ENCODE measurements around the gene ING5. TPM values are rescaled to one million over a fixed set of nuclear protein-coding genes. Genes with fewer than 3 reads are reported as not detected.

Gene ING5
- total RNA-seq, 2 experiments from 2014 or later: 37.7 to 41.3 TPM

DNA sequence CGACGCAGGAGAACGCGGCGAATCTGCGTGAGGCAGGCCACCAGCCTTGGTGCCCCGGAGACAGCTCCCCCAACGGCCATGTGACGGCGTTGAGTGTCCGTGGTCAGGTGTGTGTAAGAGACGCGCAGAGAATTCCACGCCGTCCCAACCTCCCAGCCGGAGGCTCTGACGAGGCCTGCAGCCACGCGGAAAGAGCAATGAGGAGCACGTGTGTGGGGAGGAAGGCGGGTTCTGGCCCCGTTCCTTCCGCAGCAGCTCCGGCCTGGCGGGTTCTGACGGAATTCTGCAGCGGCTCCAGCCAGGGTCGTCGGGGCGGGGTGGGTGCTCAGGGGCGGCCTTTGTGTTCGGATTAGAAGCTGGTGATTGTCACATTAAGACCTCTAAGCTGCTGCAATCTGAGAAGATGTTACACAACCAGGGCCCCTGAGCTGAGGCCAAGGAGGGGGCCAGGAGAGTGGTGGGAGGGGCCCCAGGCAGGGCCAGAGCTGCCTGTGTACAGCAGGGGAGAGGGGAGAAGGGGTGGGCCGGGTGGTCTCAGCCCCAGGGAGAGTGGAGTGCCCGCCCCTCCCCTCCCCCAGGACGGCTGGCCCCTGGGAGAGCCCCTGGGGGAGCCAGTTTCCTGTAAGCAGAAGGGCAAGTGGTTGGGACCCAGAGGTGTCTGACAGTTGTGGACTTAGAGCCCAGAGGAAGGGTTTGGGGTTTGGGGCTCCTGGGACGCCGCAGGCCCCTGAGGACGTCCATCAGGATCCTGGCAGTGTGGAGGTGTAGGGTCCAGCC lies 69.6 kb downstream of the ING5 start:
- Mint-ChIP-seq H3K36me3 (ENCODE audit: low read depth) (no peaks in the 10 kb centered on the region), H3K27me3 (no peaks in the 10 kb centered on the region), H3K4me1 (ENCODE audit: low read depth) (peaks cover 12% of the 10 kb centered on the region), H3K9me3 (no peaks in the 10 kb centered on the region), H3K27ac (peak overlapping the region; percentile 65), H3K4me3 (peak overlapping the region; percentile 37)
- TF ChIP-seq, protein P1, sequence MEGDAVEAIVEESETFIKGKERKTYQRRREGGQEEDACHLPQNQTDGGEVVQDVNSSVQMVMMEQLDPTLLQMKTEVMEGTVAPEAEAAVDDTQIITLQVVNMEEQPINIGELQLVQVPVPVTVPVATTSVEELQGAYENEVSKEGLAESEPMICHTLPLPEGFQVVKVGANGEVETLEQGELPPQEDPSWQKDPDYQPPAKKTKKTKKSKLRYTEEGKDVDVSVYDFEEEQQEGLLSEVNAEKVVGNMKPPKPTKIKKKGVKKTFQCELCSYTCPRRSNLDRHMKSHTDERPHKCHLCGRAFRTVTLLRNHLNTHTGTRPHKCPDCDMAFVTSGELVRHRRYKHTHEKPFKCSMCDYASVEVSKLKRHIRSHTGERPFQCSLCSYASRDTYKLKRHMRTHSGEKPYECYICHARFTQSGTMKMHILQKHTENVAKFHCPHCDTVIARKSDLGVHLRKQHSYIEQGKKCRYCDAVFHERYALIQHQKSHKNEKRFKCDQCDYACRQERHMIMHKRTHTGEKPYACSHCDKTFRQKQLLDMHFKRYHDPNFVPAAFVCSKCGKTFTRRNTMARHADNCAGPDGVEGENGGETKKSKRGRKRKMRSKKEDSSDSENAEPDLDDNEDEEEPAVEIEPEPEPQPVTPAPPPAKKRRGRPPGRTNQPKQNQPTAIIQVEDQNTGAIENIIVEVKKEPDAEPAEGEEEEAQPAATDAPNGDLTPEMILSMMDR (IDR thresholded peaks at IDR 0.05): no peak
- DNase-seq: no peak
- ChIA-PET CTCF (interaction anchor here (0.9 kb wide), 1 partner anchor 88 kb away, joined by 3 read pairs; no protein-coding TSS in a partner anchor), POLR2A (interaction anchor here (1.9 kb wide), 1 partner anchor 9 kb away, joined by 7 read pairs; no protein-coding TSS in a partner anchor)
- intact Hi-C loops (cut with micrococcal nuclease): no loop called here
- ATAC-seq: peak; percentile 57

DNA sequence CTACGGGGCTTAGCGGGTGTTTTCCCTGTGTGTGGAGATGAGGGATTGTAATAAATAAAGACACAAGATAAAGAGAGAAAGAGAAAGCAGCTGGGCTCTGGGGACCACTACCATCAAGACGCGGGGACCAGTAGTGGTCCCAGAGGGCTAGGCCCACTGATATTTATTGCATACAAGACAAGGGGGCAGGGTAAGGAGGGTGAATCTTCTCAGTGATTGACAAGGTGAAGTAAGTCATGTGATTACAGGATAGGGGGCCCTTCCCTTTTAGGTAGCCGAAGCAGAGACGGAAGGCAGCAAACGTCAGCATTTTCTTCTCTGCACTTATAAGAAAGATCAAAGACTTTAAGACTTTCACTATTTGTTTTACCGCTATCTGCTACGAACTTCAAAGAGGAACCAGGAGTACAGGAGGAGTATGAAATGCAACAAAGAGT lies 70.2 kb downstream of the ING5 start:
- ATAC-seq: peak; percentile 60
- Mint-ChIP-seq H3K4me3 (peak overlapping the region; percentile 37), H3K4me1 (ENCODE audit: low read depth) (peaks cover 12% of the 10 kb centered on the region), H3K27ac (peak overlapping the region; percentile 65), H3K36me3 (ENCODE audit: low read depth) (no peaks in the 10 kb centered on the region), H3K27me3 (no peaks in the 10 kb centered on the region), H3K9me3 (no peaks in the 10 kb centered on the region)
- DNase-seq: peak; percentile 73
- CTCF ChIA-PET: interaction anchor here (0.6 to 1.0 kb wide), 3 partner anchors 9 to 95 kb away, joined by 3 read pairs; no protein-coding TSS in a partner anchor
- TF ChIP-seq, protein P1 (IDR thresholded peaks at IDR 0.05): no peak
- POLR2A ChIA-PET: interaction anchor here (1.9 kb wide), 1 partner anchor 9 kb away, joined by 7 read pairs; no protein-coding TSS in a partner anchor
- intact Hi-C loops (cut with micrococcal nuclease): no loop called here

DNA sequence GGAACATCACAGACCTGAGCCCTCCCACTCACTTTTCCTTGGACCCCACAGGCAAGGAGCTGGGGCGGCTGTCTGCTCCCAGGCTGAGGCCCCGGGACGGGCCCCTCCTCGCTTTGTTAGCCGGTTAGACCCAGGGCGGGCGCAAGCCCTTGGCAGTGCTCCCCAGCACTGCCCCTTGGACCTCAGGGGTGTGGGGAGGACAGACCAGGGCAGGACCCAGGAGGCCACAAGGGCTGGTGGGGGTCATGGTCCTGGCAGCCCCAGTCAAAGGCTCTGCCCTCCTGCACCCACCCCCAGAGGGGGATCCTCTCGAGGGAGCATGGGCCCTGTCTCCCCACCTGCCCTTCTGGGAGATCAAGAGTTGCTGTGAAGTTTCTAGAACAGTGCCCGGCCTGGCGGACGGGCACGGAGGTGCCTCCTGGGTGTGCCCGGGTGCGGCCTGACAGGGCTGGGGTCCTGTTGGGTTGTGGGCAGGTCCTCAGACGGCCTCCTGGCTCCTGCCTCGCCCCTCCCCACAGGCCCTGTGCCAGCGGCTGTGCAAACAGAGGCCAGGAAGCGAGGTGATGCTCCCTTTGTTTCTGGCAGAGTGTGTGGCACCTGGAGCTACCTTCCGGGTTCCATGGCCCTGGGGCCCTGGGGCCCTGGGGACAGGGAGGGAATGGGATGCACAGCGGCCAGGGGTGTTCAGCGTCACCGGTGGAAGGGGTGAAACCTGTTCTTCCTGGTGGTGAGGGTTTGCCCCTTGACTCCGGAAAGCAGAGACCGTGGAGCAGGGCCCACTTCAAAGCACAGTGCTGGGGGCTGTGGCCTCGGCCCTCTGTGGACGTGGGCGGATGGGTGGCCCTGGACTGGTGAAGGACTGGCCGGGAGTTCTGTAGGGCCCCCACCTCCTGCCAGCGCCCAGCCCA lies 71.9 kb downstream of the ING5 start:
- TF ChIP-seq, protein P1 (IDR thresholded peaks at IDR 0.05): no peak
- H3K27ac Mint-ChIP-seq: no peak overlapping the region
- H3K36me3 Mint-ChIP-seq (ENCODE audit: low read depth): no peaks in the 10 kb centered on the region
- POLR2A ChIA-PET: interaction anchor here (1.4 kb wide), 1 partner anchor 14 kb away, joined by 3 read pairs; no protein-coding TSS in a partner anchor
- no peaks in the 10 kb centered on the region for H3K9me3 Mint-ChIP-seq
- no peak overlapping the region for H3K4me3 Mint-ChIP-seq
- peaks cover 12% of the 10 kb centered on the region for H3K4me1 Mint-ChIP-seq (ENCODE audit: low read depth)
- intact Hi-C loops (cut with micrococcal nuclease): no loop called here
- DNase-seq (no peak), ATAC-seq (no peak)
- H3K27me3 Mint-ChIP-seq: no peaks in the 10 kb centered on the region
- CTCF ChIA-PET: interaction anchor here (1.2 kb wide), 1 partner anchor 11 kb away, joined by 4 read pairs; no protein-coding TSS in a partner anchor

DNA sequence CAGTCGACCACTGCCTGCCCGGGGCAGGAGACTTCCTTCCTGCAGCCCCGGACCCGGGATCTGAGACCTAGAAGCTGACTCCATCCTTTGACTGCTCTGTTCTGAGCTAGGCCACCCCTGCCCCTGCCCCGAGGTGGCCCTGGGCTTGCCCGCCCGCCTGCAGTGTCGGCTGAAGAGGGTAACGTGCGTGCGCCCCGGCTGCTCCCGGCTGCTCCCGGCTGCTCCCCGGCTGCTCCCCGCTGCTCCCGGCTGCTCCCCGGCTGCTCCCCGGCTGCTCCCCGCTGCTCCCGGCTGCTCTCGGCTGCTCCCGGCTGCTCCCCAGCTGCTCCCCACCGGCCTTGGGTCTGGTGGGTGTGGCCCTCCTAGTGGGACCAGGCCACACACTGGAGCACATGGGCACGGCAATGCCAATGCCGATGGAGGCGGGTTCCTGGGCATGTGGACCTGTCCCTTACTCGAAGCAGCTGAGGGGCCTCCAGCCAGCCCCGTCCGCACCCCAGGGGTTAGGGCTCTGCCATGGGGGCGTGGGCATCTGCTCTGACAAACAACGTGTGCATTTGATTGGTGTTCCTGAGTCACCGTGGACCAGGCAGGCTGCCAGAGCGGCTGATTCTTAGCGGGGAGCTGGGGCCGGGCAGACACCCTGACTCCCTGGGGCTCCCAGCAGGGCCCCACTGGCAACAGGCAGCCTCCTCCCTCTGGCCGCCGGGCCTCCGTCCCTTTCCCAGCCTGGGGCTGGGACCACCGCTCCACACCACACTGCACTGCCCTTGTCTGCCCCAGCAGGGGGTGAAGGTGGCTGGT lies 72.8 kb downstream of the ING5 start:
- no peak overlapping the region for H3K27ac Mint-ChIP-seq
- intact Hi-C loops (cut with micrococcal nuclease): no loop called here
- TF ChIP-seq, protein P1 (IDR thresholded peaks at IDR 0.05): no peak
- H3K36me3 Mint-ChIP-seq (ENCODE audit: low read depth): no peaks in the 10 kb centered on the region
- H3K9me3 Mint-ChIP-seq: no peaks in the 10 kb centered on the region
- ChIA-PET CTCF (interaction anchor here (1.4 kb wide), 1 partner anchor 104 kb away, joined by 3 read pairs; no protein-coding TSS in a partner anchor), POLR2A (interaction anchor here (1.3 to 1.4 kb wide), 2 partner anchors 13 to 20 kb away, joined by 3 read pairs; no protein-coding TSS in a partner anchor)
- H3K4me1 Mint-ChIP-seq (ENCODE audit: low read depth): peaks cover 12% of the 10 kb centered on the region
- no peaks in the 10 kb centered on the region for H3K27me3 Mint-ChIP-seq
- ATAC-seq (no peak), DNase-seq (no peak)
- H3K4me3 Mint-ChIP-seq: no peak overlapping the region

All from activated CD8-positive, alpha-beta T cell treated with anti-CD3 and anti-CD28 coated beads for 36 hours (primary cell).